Measurements from ENCODE around the gene DDIT3.

DNA sequence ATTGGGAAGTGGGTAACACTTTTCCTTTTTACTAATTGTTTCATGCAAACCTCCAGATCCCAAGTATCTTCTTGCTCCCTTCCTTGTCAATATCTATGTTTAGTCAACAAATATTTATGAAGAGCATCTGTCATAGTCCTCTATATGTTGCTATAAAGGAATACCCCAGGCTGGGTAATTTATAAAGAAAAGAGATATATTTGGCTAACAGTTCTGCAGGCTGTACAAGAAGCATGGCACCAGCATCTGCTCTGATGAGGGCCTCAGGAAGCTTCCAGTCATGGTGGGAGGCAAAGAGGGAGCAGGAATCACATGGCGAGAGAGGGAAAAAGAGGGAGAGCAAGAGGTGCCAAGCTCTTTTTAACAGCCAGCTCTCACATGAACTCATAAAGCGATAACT, 34.1 kb upstream of the DDIT3 start:
- TF ChIP-seq SMAD1 (CRISPR knock-in tag; IDR thresholded peaks at IDR 0.05; ENCODE audit: borderline replicate concordance, low read depth) = no peak
- TF ChIP-seq BHLHE40 (IDR thresholded peaks at IDR 0.05; ENCODE audit: low read length) = no peak
- no peak for TF ChIP-seq HDAC2 (CRISPR knock-in tag; IDR thresholded peaks at IDR 0.05)
- TF ChIP-seq POLR2AphosphoS5 (IDR thresholded peaks at IDR 0.05; ENCODE audit: low read depth, low read length) = no peak
- TF ChIP-seq ZSCAN9 (CRISPR knock-in tag; IDR thresholded peaks at IDR 0.05; ENCODE audit: borderline replicate concordance) = no peak
- no peak for TF ChIP-seq CTCF (CRISPR knock-in tag; IDR thresholded peaks at IDR 0.05)

Measured in HepG2 (cell line).